Peyer's patch (tissue), 4 donors: ENCODE results near the gene GLIS2. TPM values are rescaled to one million over a fixed set of nuclear protein-coding genes. Genes with fewer than 3 reads are reported as not detected.

Experiments
- DNase-seq, 3 donors: peaks; one replicate each; pipeline ENCODE4 v3.0.0-alpha.2; 2017 to 2019
- H3K27ac ChIP-seq, 4 donors: fragments of 200-600 bp; sonication (generic); one replicate each; pipeline ENCODE4 v1.5.1; 2016 to 2019
- H3K27me3 ChIP-seq, 2 donors: fragments of 200-600 bp; sonication (generic); one replicate each; pipeline ENCODE4 v1.5.1; 2019
- H3K36me3 ChIP-seq, 3 donors: fragments of 200-600 bp; sonication (generic); one replicate each; pipeline ENCODE4 v1.5.1; 2016 to 2019
- H3K4me1 ChIP-seq, 4 donors: fragments of 200-600 bp; sonication (generic); one replicate each; pipeline ENCODE4 v1.5.1; 2016 to 2019
- H3K4me3 ChIP-seq, 4 donors: fragments of 200-600 bp; sonication (generic); 1 replicate in 3 of 4; 2 replicates in 1 of 4; pipeline ENCODE4 v1.5.1; 2016 to 2019; ENCODE audit warnings: mild to moderate bottlenecking in 1 of 4
- H3K9me3 ChIP-seq, 4 donors: fragments of 200-600 bp; sonication (generic); one replicate each; pipeline ENCODE4 v1.5.1; 2016 to 2019; ENCODE audit warnings: mild to moderate bottlenecking in 1 of 4
- POLR2A ChIP-seq, 2 donors: fragments of 450-650 bp; IDR thresholded peaks; one replicate each; pipeline ENCODE4 v1.5.1; 2017; ENCODE audit warnings: antibody characterized with exemption in 2 of 2, mild to moderate bottlenecking in 2 of 2, moderate library complexity in 2 of 2
- total RNA-seq, 4 donors: library from RNA; depleted of rRNA; stranded (reverse); fragments of >200 nt; gene quantifications; one replicate each; pipeline ENCODE4 v1.1.0, GENCODE V29; 2016
- TF ChIP-seq, protein P1 (sequence below), 6 experiments: fragments of 450-650 bp in 4 of 6; fragments of 200-600 bp in 2 of 6; sonication (generic) in 1 of 6; IDR thresholded peaks; one replicate each; pipeline ENCODE4 v1.5.1; 2017 to 2019; ENCODE audit warnings: antibody characterized with exemption in 6 of 6, mild to moderate bottlenecking in 3 of 6, moderate library complexity in 1 of 6

GLIS2 gene
- total RNA-seq, 4 donors from 2014 or later: 0.35 to 3.3 (median 1.7) TPM

DNA sequence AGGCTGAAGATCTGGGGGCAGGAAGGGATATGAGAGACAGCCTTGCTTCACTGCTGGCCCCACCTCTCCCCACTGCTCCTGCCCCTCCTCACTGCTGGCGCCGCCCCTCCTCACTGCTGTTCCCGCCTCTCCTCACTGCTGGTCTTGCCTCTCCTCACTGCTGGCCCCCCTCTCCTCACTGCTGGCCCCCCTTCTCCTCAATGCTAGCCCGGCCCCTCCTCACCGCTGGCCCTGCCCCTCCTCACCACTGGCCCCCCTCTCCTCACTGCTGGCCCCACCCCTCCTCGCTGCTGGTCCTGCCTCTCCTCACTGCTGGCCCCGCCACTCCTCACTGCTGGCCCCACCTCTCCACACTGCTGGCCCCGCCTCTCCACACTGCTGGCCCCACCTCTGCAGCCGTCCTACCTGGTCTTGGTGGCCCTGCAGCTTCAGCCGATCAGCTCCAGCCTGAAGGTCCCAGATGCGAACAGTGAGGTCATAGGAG is 44.7 kb downstream of the GLIS2 start:
- no peaks in the 10 kb centered on the region for H3K27me3 ChIP-seq
- H3K27ac ChIP-seq: no peak overlapping the region
- no peaks in the 10 kb centered on the region for H3K9me3 ChIP-seq
- no peak for DNase-seq
- H3K36me3 ChIP-seq: peaks cover 0 to 83% (median 0%) of the 10 kb centered on the region in 3 donors
- no peaks in the 10 kb centered on the region for H3K4me1 ChIP-seq
- H3K4me3 ChIP-seq: no peak overlapping the region
- no peak for TF ChIP-seq POLR2A (IDR thresholded peaks at IDR 0.05)
- TF ChIP-seq, protein P1, sequence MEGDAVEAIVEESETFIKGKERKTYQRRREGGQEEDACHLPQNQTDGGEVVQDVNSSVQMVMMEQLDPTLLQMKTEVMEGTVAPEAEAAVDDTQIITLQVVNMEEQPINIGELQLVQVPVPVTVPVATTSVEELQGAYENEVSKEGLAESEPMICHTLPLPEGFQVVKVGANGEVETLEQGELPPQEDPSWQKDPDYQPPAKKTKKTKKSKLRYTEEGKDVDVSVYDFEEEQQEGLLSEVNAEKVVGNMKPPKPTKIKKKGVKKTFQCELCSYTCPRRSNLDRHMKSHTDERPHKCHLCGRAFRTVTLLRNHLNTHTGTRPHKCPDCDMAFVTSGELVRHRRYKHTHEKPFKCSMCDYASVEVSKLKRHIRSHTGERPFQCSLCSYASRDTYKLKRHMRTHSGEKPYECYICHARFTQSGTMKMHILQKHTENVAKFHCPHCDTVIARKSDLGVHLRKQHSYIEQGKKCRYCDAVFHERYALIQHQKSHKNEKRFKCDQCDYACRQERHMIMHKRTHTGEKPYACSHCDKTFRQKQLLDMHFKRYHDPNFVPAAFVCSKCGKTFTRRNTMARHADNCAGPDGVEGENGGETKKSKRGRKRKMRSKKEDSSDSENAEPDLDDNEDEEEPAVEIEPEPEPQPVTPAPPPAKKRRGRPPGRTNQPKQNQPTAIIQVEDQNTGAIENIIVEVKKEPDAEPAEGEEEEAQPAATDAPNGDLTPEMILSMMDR (IDR thresholded peaks at IDR 0.05): no peak

DNA sequence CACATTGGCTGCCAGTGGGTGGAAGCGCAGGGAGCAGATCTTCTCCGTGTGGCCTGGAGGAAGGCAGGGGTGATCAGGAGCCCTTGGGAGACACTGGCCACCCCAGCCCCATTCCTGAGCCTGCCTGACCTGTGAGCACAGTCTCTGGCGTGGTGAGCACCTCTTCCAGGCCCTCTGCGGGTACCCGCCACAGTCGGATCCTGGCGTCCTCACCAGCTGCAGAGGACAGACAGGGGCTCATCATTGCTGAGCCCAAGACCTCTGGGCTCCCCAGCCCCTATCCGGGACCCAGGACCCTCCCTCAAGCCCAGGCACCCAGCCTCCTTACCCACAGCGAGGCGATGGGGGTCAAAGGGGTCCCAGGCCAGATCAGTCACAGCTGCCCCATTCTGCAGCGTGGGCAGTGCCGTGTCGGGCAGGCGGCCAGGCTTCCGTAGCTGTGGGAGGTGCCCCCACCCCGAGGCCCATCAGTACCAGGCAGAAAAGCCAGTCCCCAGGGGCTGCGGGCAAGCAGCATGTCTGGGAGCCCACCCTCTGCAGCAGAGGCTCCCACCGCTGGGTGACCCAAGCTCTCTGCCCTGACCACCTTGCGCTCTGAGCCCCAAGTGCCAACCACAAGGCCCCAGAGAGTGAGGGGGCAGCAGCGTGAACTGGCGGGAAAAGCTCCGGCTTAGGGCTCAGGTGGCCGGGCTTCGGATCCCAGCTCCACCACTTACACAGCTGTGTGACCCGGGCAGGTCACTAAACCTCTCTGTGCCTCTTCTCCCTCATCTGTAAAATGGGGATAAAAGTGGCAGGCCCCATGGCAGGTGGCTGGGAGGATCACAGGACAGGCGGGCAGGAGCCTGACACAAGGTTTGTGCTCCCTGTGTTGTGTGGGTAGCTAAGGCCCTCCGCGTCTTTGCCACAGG is 45.4 kb downstream of the GLIS2 start:
- Histone ChIP-seq H3K4me1 (no peaks in the 10 kb centered on the region), H3K27me3 (no peaks in the 10 kb centered on the region), H3K9me3 (no peaks in the 10 kb centered on the region), H3K4me3 (no peak overlapping the region), H3K36me3 (peaks cover 0 to 86% (median 0%) of the 10 kb centered on the region in 3 donors), H3K27ac (no peak overlapping the region)
- DNase-seq: no peak
- TF ChIP-seq, protein P1 (IDR thresholded peaks at IDR 0.05): no peak
- no peak for TF ChIP-seq POLR2A (IDR thresholded peaks at IDR 0.05)

DNA sequence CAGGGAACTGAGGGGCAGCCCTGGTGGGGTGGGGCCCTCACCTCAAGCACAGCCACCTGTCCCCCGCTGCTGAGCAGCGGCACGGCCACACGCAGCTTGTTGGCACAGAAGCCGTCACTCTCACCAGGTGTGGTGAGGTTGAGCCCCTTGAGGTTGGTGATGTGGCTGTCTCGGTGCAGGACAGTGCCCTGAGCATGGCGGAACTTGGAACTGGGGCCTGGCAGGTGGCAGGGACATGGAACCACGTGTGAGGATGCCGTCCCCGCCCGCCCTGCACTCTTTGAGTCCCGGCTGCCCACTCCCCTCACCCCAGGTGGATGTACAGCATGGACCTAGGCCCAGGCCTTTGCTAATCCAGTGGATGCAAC is 46.1 kb downstream of the GLIS2 start:
- DNase-seq: no peak
- no peak for TF ChIP-seq POLR2A (IDR thresholded peaks at IDR 0.05)
- TF ChIP-seq, protein P1 (IDR thresholded peaks at IDR 0.05): no peak
- no peak overlapping the region for H3K27ac ChIP-seq
- H3K9me3 ChIP-seq: no peaks in the 10 kb centered on the region
- peaks cover 0 to 89% (median 0%) of the 10 kb centered on the region in 3 donors for H3K36me3 ChIP-seq
- H3K27me3 ChIP-seq: no peaks in the 10 kb centered on the region
- H3K4me3 ChIP-seq: no peak overlapping the region
- H3K4me1 ChIP-seq: no peaks in the 10 kb centered on the region

DNA sequence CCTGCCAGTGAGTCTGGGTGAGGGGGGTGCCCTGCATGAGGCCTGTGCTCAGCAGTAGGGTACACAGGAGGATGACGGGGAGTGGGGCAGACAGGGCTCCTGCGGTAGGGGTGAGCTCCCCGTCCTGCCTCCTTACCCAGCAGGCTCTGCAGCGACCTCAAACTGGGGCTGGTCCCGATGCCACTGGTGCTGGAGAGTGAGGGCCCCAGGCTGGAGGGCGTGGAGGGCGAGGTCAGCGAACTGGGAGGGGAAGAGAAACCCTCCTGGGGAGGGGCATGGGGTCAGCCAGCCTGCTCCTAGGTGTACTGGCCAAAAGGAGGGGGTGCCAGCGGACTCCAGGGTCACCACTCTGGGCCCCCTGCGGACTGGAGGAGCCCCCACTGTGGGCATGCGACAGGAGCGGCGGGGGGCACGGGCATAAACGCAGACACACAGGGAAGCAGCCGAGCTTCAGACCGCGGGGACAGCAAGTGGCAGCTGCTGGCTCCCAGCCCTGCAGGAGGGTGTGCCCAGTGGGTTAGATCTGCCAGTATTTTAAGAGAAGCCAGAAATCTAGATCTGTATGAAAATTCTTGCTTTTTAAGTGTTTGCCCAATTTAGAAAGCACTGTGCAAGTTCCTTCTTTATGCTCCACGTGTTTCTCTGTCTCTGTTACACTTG is 46.7 kb downstream of the GLIS2 start:
- DNase-seq: no peak
- no peaks in the 10 kb centered on the region for H3K4me1 ChIP-seq
- H3K27ac ChIP-seq: no peak overlapping the region
- no peak overlapping the region for H3K4me3 ChIP-seq
- no peaks in the 10 kb centered on the region for H3K27me3 ChIP-seq
- TF ChIP-seq, protein P1 (IDR thresholded peaks at IDR 0.05): no peak
- no peak for TF ChIP-seq POLR2A (IDR thresholded peaks at IDR 0.05)
- H3K9me3 ChIP-seq: no peaks in the 10 kb centered on the region
- peaks cover 0 to 90% (median 0%) of the 10 kb centered on the region in 3 donors for H3K36me3 ChIP-seq

DNA sequence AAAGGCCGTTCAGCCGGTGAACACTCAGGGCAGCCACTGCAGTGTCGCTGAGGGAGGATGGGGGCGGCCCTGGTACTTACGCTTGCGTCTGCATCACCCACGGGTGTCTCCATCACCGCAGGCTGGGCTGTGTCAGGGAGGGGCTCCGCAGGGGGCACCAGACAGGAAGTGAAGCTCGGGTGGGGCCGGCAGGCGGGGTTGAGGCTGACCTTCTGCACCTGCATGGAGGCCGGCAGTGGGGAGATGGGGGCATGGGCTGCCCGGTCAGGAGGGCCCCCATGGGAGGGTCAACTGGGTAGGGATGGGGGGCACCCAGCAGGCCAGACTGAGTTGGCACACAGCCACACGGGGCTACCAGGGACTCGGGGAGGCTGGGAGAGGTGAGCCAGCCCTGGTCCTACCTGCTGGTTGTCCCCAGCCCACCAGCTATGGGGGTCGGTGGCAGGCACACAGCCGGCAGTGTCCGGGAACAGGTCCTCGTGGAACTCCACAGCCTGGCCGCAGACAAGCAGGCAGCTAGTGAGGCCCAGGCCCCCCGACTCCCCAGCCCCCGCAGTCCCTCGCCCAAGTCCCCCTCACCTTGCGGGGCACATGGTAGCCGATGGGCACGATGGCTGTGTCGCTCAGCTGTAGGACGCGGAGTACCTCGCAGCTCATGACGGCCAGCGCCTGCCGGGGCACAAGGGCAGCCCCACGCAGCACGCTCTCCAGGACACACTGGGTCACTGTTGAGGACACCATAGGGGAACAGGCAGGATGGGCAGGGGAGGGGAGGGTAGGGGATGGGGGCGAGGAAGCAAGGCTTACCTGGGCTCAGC is 48.5 kb downstream of the GLIS2 start:
- Histone ChIP-seq H3K4me1 (peaks cover 0 to 8% (median 0%) of the 10 kb centered on the region in 4 donors), H3K9me3 (no peaks in the 10 kb centered on the region), H3K27me3 (no peaks in the 10 kb centered on the region), H3K4me3 (no peak overlapping the region), H3K27ac (no peak overlapping the region), H3K36me3 (peaks cover 0 to 77% (median 0%) of the 10 kb centered on the region in 3 donors)
- DNase-seq: no peak
- TF ChIP-seq, protein P1 (IDR thresholded peaks at IDR 0.05): no peak
- TF ChIP-seq POLR2A (IDR thresholded peaks at IDR 0.05): no peak
